Keratinocyte (primary cell): ENCODE results near the gene VRK3. TPM values are rescaled to one million over a fixed set of nuclear protein-coding genes. Genes with fewer than 3 reads are reported as not detected.
A peak's percentile ranks its signal among the peaks of the same experiment; 100 is the strongest.

Experiments used
- DNase-seq: peaks from one replicate; pipeline ENCODE4 v3.0.0-alpha.2; 2011; ENCODE audit warnings: low read depth, missing footprints, low spot score
- FAIRE-seq: peaks from 2 replicates; lab custom pipeline; 2011; peaks lifted over from hg19 to GRCh38; lab: Jason Lieb, UNC
- H2AFZ ChIP-seq: 2 replicates; pipeline ENCODE4 v1.6.0; 2012; ENCODE audit warnings: low read length, control low read depth, inconsistent platforms; ENCODE audit not compliant: control insufficient read depth
- H3K27ac ChIP-seq: 2 replicates; pipeline ENCODE4 v1.5.1; 2011; ENCODE audit warnings: low read length; ENCODE audit not compliant: control insufficient read depth, insufficient read depth
- H3K27me3 ChIP-seq: 3 replicates; pipeline ENCODE4 v1.6.0; 2011; ENCODE audit warnings: low read length; ENCODE audit not compliant: control insufficient read depth, insufficient read depth; ENCODE audit errors: extremely low read depth
- H3K36me3 ChIP-seq, 2 experiments: 2 replicates in 1 of 2; 3 replicates in 1 of 2; pipeline ENCODE4 v1.5.1; 2011; ENCODE audit warnings: low read length in 2 of 2, mild to moderate bottlenecking in 1 of 2; ENCODE audit not compliant: control insufficient read depth in 2 of 2, insufficient read depth in 2 of 2; ENCODE audit errors: extremely low read depth in 1 of 2
- H3K4me1 ChIP-seq: 3 replicates; pipeline ENCODE4 v1.5.1; 2011; ENCODE audit warnings: low read length; ENCODE audit not compliant: control insufficient read depth, insufficient read depth; ENCODE audit errors: extremely low read depth
- H3K4me2 ChIP-seq: 3 replicates; pipeline ENCODE4 v1.6.0; 2011; ENCODE audit warnings: low read depth, low read length; ENCODE audit not compliant: control insufficient read depth, insufficient read depth; ENCODE audit errors: extremely low read depth
- H3K4me3 ChIP-seq, 3 experiments: fragments of 200-600 bp in 1 of 3; sonication (generic) in 1 of 3; 2 replicates in 2 of 3; 3 replicates in 1 of 3; pipeline ENCODE4 v1.5.1; 2011 to 2016; ENCODE audit warnings: low read length in 3 of 3, mild to moderate bottlenecking in 3 of 3, control low read depth in 2 of 3, inconsistent platforms in 1 of 3, low read depth in 1 of 3, mixed read lengths in 1 of 3, mixed run types in 1 of 3, moderate library complexity in 1 of 3; ENCODE audit not compliant: control insufficient read depth in 2 of 3, insufficient read depth in 2 of 3; ENCODE audit errors: extremely low read depth in 1 of 3
- H3K79me2 ChIP-seq: 2 replicates; pipeline ENCODE4 v1.6.0; 2012; ENCODE audit warnings: low read length; ENCODE audit not compliant: control insufficient read depth, insufficient read depth
- H3K9ac ChIP-seq: 3 replicates; pipeline ENCODE4 v1.6.0; 2011; ENCODE audit warnings: low read length; ENCODE audit not compliant: control insufficient read depth, insufficient read depth; ENCODE audit errors: extremely low read depth
- H3K9me1 ChIP-seq: 3 replicates; pipeline ENCODE4 v1.6.0; 2011; ENCODE audit warnings: low read length; ENCODE audit not compliant: control insufficient read depth, insufficient read depth; ENCODE audit errors: extremely low read depth
- H3K9me3 ChIP-seq: 2 replicates; pipeline ENCODE4 v1.5.1; 2012; ENCODE audit warnings: low read depth, low read length; ENCODE audit not compliant: control insufficient read depth
- H4K20me1 ChIP-seq: 3 replicates; pipeline ENCODE4 v1.6.0; 2011; ENCODE audit warnings: low read length; ENCODE audit not compliant: control insufficient read depth, insufficient read depth; ENCODE audit errors: extremely low read depth
- EZH2 ChIP-seq: IDR thresholded peaks from one replicate; pipeline ENCODE4 v1.6.1; 2012; ENCODE audit warnings: inconsistent platforms, mild to moderate bottlenecking, low read length, moderate library complexity
- dilution Hi-C: fragments of 300-500 bp; cut with MboI; formaldehyde crosslinking; loops from one replicate; pipeline ENCODE4 v1.7.0; 2020; ENCODE audit warnings: low sequenced_read_pairs; ENCODE audit not compliant: extremely low pct_ligation_motif_present
- polyA plus RNA-seq, 5 experiments: library from polyadenylated mRNA; depleted of rRNA in 3 of 5; stranded (reverse) in 3 of 5; stranded (forward) in 1 of 5; unstranded in 1 of 5; fragments of >200 nt; gene quantifications; 1 replicate in 1 of 5; 2 replicates in 3 of 5; 3 replicates in 1 of 5; pipeline versions ENCODE4 v1.2.1 to v1.2.3, GENCODE V29; 2011 to 2012; ENCODE audit warnings: missing spikeins in 2 of 5, low read depth in 1 of 5, low replicate concordance in 1 of 5
- TF ChIP-seq, protein P1 (sequence below), 3 experiments: IDR thresholded peaks in 1 of 3; conservative IDR thresholded peaks in 1 of 3; optimal IDR thresholded peaks in 1 of 3; 2 replicates in 2 of 3; 3 replicates in 1 of 3; pipeline versions ENCODE3 to v1.5.1; 2011; ENCODE audit warnings: low read length in 3 of 3, mild to moderate bottlenecking in 3 of 3, moderate library complexity in 2 of 3, control low read depth in 1 of 3, inconsistent platforms in 1 of 3; ENCODE audit not compliant: insufficient read depth in 2 of 3; ENCODE audit errors: extremely low read depth in 1 of 3

VRK3 gene
- polyA plus RNA-seq, 1 donor (not counting 4 experiments of a cell fraction or from before 2014, with no cell fraction given) = 15.6 TPM

GRCh38 chr19:49987159-49987698 is 37.9 kb downstream of the VRK3 start:
- Histone ChIP-seq H3K9me3 (no peaks in the 10 kb centered on the region), H3K9me1 (no peaks in the 10 kb centered on the region), H4K20me1 (peaks cover 14% of the 10 kb centered on the region), H3K79me2 (no peaks in the 10 kb centered on the region), H3K27ac (no peak overlapping the region), H3K36me3 (peaks cover 8 to 22% of the 10 kb centered on the region in 2 experiments), H3K27me3 (no peaks in the 10 kb centered on the region), H3K9ac (no peak overlapping the region), H2AFZ (no peak overlapping the region), H3K4me1 (no peaks in the 10 kb centered on the region), H3K4me2 (no peak overlapping the region), H3K4me3 (no peak overlapping the region)
- dilution Hi-C loops = no loop called here
- no peak for TF ChIP-seq EZH2
- TF ChIP-seq, protein P1, sequence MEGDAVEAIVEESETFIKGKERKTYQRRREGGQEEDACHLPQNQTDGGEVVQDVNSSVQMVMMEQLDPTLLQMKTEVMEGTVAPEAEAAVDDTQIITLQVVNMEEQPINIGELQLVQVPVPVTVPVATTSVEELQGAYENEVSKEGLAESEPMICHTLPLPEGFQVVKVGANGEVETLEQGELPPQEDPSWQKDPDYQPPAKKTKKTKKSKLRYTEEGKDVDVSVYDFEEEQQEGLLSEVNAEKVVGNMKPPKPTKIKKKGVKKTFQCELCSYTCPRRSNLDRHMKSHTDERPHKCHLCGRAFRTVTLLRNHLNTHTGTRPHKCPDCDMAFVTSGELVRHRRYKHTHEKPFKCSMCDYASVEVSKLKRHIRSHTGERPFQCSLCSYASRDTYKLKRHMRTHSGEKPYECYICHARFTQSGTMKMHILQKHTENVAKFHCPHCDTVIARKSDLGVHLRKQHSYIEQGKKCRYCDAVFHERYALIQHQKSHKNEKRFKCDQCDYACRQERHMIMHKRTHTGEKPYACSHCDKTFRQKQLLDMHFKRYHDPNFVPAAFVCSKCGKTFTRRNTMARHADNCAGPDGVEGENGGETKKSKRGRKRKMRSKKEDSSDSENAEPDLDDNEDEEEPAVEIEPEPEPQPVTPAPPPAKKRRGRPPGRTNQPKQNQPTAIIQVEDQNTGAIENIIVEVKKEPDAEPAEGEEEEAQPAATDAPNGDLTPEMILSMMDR (optimal IDR thresholded peaks at IDR 0.05 in 1 of 3, IDR thresholded peaks at IDR 0.05 in 1 of 3, conservative IDR thresholded peaks at IDR 0.05 in 1 of 3; ENCODE audit: extremely low read depth in 1 of 3, insufficient read depth in 2 of 3, low read length in 3 of 3) = peak in 2 of 3 experiments; percentile 13 to 19
- peak; percentile 54 for DNase-seq
- peak; percentile 73 for FAIRE-seq

- peaks cover 8 to 19% of the 10 kb centered on the region in 2 experiments for H3K36me3 ChIP-seq
- no peak for FAIRE-seq
These were observed 38.8 kb downstream of the VRK3 start for GRCh38 chr19:49986354-49986753.

More at GRCh38 chr19:49986354-49986753, 38.8 kb downstream of the VRK3 start:
- Histone ChIP-seq H3K27ac (no peak overlapping the region), H3K9me1 (no peaks in the 10 kb centered on the region), H3K4me2 (no peak overlapping the region), H4K20me1 (peaks cover 14% of the 10 kb centered on the region), H3K4me1 (no peaks in the 10 kb centered on the region), H3K9me3 (no peaks in the 10 kb centered on the region), H3K9ac (no peak overlapping the region), H2AFZ (no peak overlapping the region), H3K4me3 (no peak overlapping the region), H3K27me3 (no peaks in the 10 kb centered on the region), H3K79me2 (no peaks in the 10 kb centered on the region)
- no peak for TF ChIP-seq EZH2
- TF ChIP-seq, protein P1 (optimal IDR thresholded peaks at IDR 0.05 in 1 of 3, IDR thresholded peaks at IDR 0.05 in 1 of 3, conservative IDR thresholded peaks at IDR 0.05 in 1 of 3; ENCODE audit: extremely low read depth in 1 of 3, insufficient read depth in 2 of 3, low read length in 3 of 3) = no peak
- dilution Hi-C loops = no loop called here
- DNase-seq = no peak
